Sigmoid colon (tissue), 4 donors: Measurements from ENCODE around the gene VPS13C.

Experiments
- CTCF ChIP-seq, 4 experiments: fragments of 450-650 bp in 3 of 4; fragments of 200-600 bp in 1 of 4; IDR thresholded peaks; one replicate each; pipeline ENCODE4 v1.5.1; 2016 to 2019; ENCODE audit warnings: antibody characterized with exemption in 4 of 4, mild to moderate bottlenecking in 3 of 4, moderate library complexity in 2 of 4
- EP300 ChIP-seq, 4 donors: sonication (generic); formaldehyde crosslinking; IDR thresholded peaks; one replicate each; pipeline ENCODE4 v1.6.1; 2017; ENCODE audit warnings: antibody characterized with exemption in 4 of 4

- no peak for TF ChIP-seq CTCF (IDR thresholded peaks at IDR 0.05)
- no peak for TF ChIP-seq EP300 (IDR thresholded peaks at IDR 0.05)
Observed at GRCh38 chr15:61923173-61923572, 137.1 kb downstream of the VPS13C start.
